Endothelial cell of umbilical vein (primary cell): ENCODE measurements around the gene SPAG16. TPM values are rescaled to one million over a fixed set of nuclear protein-coding genes. Genes with fewer than 3 reads are reported as not detected.

Experiments used
- BruUV-seq: library from RNA; stranded (reverse); fragments of 400-500 nt; replicated peaks from 2 replicates; lab custom pipeline; 2021; lab: Mats Ljungman, UMichigan
- CTCF ChIA-PET: fragments of 300-600, 350-600 bp; sonication (Branson Sonifier 250); formaldehyde crosslinking; loops from one replicate; lab custom pipeline; 2021; ENCODE audit warnings: antibody characterized with exemption, inconsistent platforms; lab: Charles Lee
- POLR2A ChIA-PET: fragments of 300-600, 350-600 bp; sonication (Branson Sonifier 250); formaldehyde crosslinking; loops from one replicate; lab custom pipeline; 2021; ENCODE audit warnings: antibody characterized with exemption, inconsistent platforms; lab: Charles Lee
- DNase-seq: peaks from one replicate; pipeline ENCODE4 v3.0.0-alpha.2; 2011; ENCODE audit warnings: low read depth, low spot score
- FAIRE-seq: peaks from 2 replicates; lab custom pipeline; 2011; peaks lifted over from hg19 to GRCh38; lab: Jason Lieb, UNC
- H2AFZ ChIP-seq: 2 replicates; pipeline ENCODE4 v1.6.0; 2012; ENCODE audit warnings: low read depth, low read length, control low read depth, inconsistent platforms
- H3K27ac ChIP-seq: 2 replicates; pipeline ENCODE4 v1.5.1; 2011; ENCODE audit warnings: low read depth, mild to moderate bottlenecking, control low read depth, low read length, moderate library complexity; ENCODE audit not compliant: insufficient read depth
- H3K27me3 ChIP-seq, 2 experiments: 2 replicates each; pipeline versions ENCODE4 v1.6.0 to v1.6.1; 2011; ENCODE audit warnings: low read length in 2 of 2, mixed read lengths in 1 of 2; ENCODE audit not compliant: control insufficient read depth in 2 of 2, insufficient read depth in 2 of 2
- H3K36me3 ChIP-seq, 2 experiments: 2 replicates in 1 of 2; 3 replicates in 1 of 2; pipeline ENCODE4 v1.5.1; 2011; ENCODE audit warnings: low read length in 2 of 2, mild to moderate bottlenecking in 1 of 2, moderate library complexity in 1 of 2; ENCODE audit not compliant: control insufficient read depth in 2 of 2, insufficient read depth in 2 of 2; ENCODE audit errors: extremely low read depth in 1 of 2
- H3K4me1 ChIP-seq: 3 replicates; pipeline ENCODE4 v1.5.1; 2011; ENCODE audit warnings: mild to moderate bottlenecking, low read length; ENCODE audit not compliant: control insufficient read depth, insufficient read depth; ENCODE audit errors: extremely low read depth
- H3K4me2 ChIP-seq: 2 replicates; pipeline ENCODE4 v1.6.1; 2011; ENCODE audit warnings: low read length, control low read depth, mixed read lengths; ENCODE audit not compliant: insufficient read depth
- H3K4me3 ChIP-seq, 3 experiments: fragments of 200-600 bp in 1 of 3; sonication (generic), shearing (Covaris generic) in 1 of 3; replicated peaks in 1 of 3; 2 replicates each; pipeline ENCODE4 v1.5.1; 2011 to 2016; ENCODE audit warnings: control low read depth in 3 of 3, low read length in 3 of 3, mild to moderate bottlenecking in 2 of 3, inconsistent platforms in 1 of 3, low read depth in 1 of 3, moderate library complexity in 1 of 3; ENCODE audit not compliant: insufficient read depth in 1 of 3
- H3K79me2 ChIP-seq: 2 replicates; pipeline ENCODE4 v1.6.0; 2012; ENCODE audit warnings: low read length, inconsistent platforms; ENCODE audit not compliant: control insufficient read depth, insufficient read depth
- H3K9ac ChIP-seq: replicated peaks from 2 replicates; pipeline ENCODE3; 2011; ENCODE audit warnings: low read length, control low read depth; ENCODE audit not compliant: insufficient read depth; ENCODE audit errors: extremely low read depth
- H3K9me1 ChIP-seq: replicated peaks from 3 replicates; pipeline ENCODE4 v1.6.0; 2011; ENCODE audit warnings: mild to moderate bottlenecking, low read length; ENCODE audit not compliant: control insufficient read depth, insufficient read depth; ENCODE audit errors: extremely low read depth
- H3K9me3 ChIP-seq: replicated peaks from 2 replicates; pipeline ENCODE4 v1.5.1; 2012; ENCODE audit warnings: low read length, inconsistent platforms; ENCODE audit not compliant: control insufficient read depth, insufficient read depth
- H4K20me1 ChIP-seq: replicated peaks from 2 replicates; pipeline ENCODE3; 2011; ENCODE audit warnings: mild to moderate bottlenecking, low read length; ENCODE audit not compliant: control insufficient read depth, insufficient read depth; ENCODE audit errors: extremely low read depth
- EZH2 ChIP-seq: IDR thresholded peaks from 2 replicates; pipeline ENCODE4 v1.6.1; 2012; ENCODE audit warnings: borderline replicate concordance, low read depth, mild to moderate bottlenecking, moderate library complexity, low read length, inconsistent platforms; ENCODE audit not compliant: severe bottlenecking
- FOS ChIP-seq: IDR thresholded peaks from 2 replicates; pipeline ENCODE4 v1.6.1; 2011; ENCODE audit warnings: mild to moderate bottlenecking, low read length, moderate library complexity, borderline replicate concordance; ENCODE audit not compliant: insufficient read depth
- GATA2 ChIP-seq: IDR thresholded peaks from 2 replicates; pipeline ENCODE4 v1.7.0; 2011; ENCODE audit warnings: low read depth, mild to moderate bottlenecking, moderate library complexity, mixed read lengths, low read length; ENCODE audit not compliant: insufficient read length, insufficient read depth
- JUN ChIP-seq: IDR thresholded peaks from 2 replicates; pipeline ENCODE4 v1.6.1; 2011; ENCODE audit warnings: borderline replicate concordance, low read depth; ENCODE audit not compliant: insufficient read length, insufficient read depth
- MAX ChIP-seq: IDR thresholded peaks from 2 replicates; pipeline ENCODE4 v1.6.1; 2011; ENCODE audit not compliant: insufficient read depth, insufficient read length
- POLR2AphosphoS5 ChIP-seq: IDR thresholded peaks from 2 replicates; pipeline ENCODE4 v1.6.1; 2012; ENCODE audit warnings: low read depth, mild to moderate bottlenecking, control low read depth, low read length, moderate library complexity; ENCODE audit not compliant: insufficient read depth
- dilution Hi-C: fragments of 300-500 bp; cut with MboI; formaldehyde crosslinking; loops from one replicate; pipeline ENCODE4 v1.15.0; 2019; ENCODE audit warnings: low sequenced_read_pairs; ENCODE audit not compliant: extremely low pct_ligation_motif_present
- intact Hi-C: fragments of 100-400 bp; cut with micrococcal nuclease; formaldehyde crosslinking; loops from one replicate; pipeline ENCODE4 v1.10.0; 2022
- polyA plus RNA-seq, 4 experiments: library from polyadenylated mRNA; depleted of rRNA in 3 of 4; stranded (reverse) in 3 of 4; unstranded in 1 of 4; fragments of >200 nt; gene quantifications; 2 replicates each; pipeline versions ENCODE4 v1.2.1 to v1.2.3, GENCODE V29; 2011 to 2012; ENCODE audit warnings: missing spikeins in 1 of 4
- total RNA-seq: library from RNA; stranded (reverse); gene quantifications from 2 replicates; pipeline ENCODE4 v1.2.3, GENCODE V29; 2021
- TF ChIP-seq, protein P1 (sequence below), 2 donors: IDR thresholded peaks; 1 replicate in 1 of 2; 2 replicates in 1 of 2; pipeline ENCODE4 v1.5.1; 2011; ENCODE audit warnings: low read length in 2 of 2, mild to moderate bottlenecking in 2 of 2, moderate library complexity in 2 of 2, control low read depth in 1 of 2, inconsistent platforms in 1 of 2, low read depth in 1 of 2; ENCODE audit not compliant: insufficient read depth in 1 of 2; ENCODE audit errors: extremely low read depth in 1 of 2

The SPAG16 gene
- total and polyA plus RNA-seq, 2 donors (not counting 3 experiments of a cell fraction or from before 2014, with no cell fraction given) = 4.0 to 7.7 TPM

GRCh38 chr2:214376618-214377285 lies 1092.5 kb downstream of the SPAG16 start:
- Histone ChIP-seq H3K79me2 (no peaks in the 10 kb centered on the region), H3K9ac (no peak overlapping the region), H3K36me3 (no peaks in the 10 kb centered on the region), H3K4me2 (no peak overlapping the region), H2AFZ (no peak overlapping the region), H3K4me1 (no peaks in the 10 kb centered on the region), H3K9me3 (no peaks in the 10 kb centered on the region), H4K20me1 (no peaks in the 10 kb centered on the region), H3K27me3 (no peaks in the 10 kb centered on the region), H3K27ac (no peak overlapping the region), H3K4me3 (no peak overlapping the region), H3K9me1 (no peaks in the 10 kb centered on the region)
- no peak for FAIRE-seq
- POLR2A ChIA-PET = no interaction called here
- intact Hi-C loops = no loop called here
- no TSS peak for BruUV-seq
- CTCF ChIA-PET = no interaction called here
- DNase-seq = no peak
- dilution Hi-C loops = no loop called here
- TF ChIP-seq EZH2 (no peak), JUN (no peak), MAX (no peak), GATA2 (no peak), POLR2AphosphoS5 (no peak), FOS (no peak)
- TF ChIP-seq, protein P1, sequence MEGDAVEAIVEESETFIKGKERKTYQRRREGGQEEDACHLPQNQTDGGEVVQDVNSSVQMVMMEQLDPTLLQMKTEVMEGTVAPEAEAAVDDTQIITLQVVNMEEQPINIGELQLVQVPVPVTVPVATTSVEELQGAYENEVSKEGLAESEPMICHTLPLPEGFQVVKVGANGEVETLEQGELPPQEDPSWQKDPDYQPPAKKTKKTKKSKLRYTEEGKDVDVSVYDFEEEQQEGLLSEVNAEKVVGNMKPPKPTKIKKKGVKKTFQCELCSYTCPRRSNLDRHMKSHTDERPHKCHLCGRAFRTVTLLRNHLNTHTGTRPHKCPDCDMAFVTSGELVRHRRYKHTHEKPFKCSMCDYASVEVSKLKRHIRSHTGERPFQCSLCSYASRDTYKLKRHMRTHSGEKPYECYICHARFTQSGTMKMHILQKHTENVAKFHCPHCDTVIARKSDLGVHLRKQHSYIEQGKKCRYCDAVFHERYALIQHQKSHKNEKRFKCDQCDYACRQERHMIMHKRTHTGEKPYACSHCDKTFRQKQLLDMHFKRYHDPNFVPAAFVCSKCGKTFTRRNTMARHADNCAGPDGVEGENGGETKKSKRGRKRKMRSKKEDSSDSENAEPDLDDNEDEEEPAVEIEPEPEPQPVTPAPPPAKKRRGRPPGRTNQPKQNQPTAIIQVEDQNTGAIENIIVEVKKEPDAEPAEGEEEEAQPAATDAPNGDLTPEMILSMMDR (IDR thresholded peaks at IDR 0.05; ENCODE audit: extremely low read depth in 1 of 2, insufficient read depth in 1 of 2, low read depth in 1 of 2, low read length in 2 of 2) = no peak
